Measurements from ENCODE around the gene RTRAF.

RTRAF gene

GRCh38 chr14:52051871-52052270 lies 62.5 kb downstream of the RTRAF start:
- no peak for DNase-seq

GRCh38 chr14:52052288-52052943 lies 63.1 kb downstream of the RTRAF start:
- no peak for DNase-seq

GRCh38 chr14:52053044-52053443 lies 63.7 kb downstream of the RTRAF start:
- no peak for DNase-seq

GRCh38 chr14:52054678-52055077 lies 65.3 kb downstream of the RTRAF start:
- no peak for DNase-seq

GRCh38 chr14:52055167-52055566 lies 65.8 kb downstream of the RTRAF start:
- no peak for DNase-seq

- DNase-seq: no peak
Observed at GRCh38 chr14:52058341-52058740, 69.0 kb downstream of the RTRAF start.

GRCh38 chr14:52059649-52060048 lies 70.3 kb downstream of the RTRAF start:
- DNase-seq: no peak

GRCh38 chr14:52060080-52060479 lies 70.7 kb downstream of the RTRAF start:
- DNase-seq: no peak
